Subcutaneous adipose tissue (tissue), 4 donors: ENCODE results near the gene VTI1B. TPM values are rescaled to one million over a fixed set of nuclear protein-coding genes. Genes with fewer than 3 reads are reported as not detected.
"Not testable (repeated sequence)": the region's sequence is repeated elsewhere in the genome, so short reads cannot be mapped to it uniquely, and the experiment has no call there.

ENCODE experiments used
- total RNA-seq, 4 donors: library from RNA; depleted of rRNA; stranded (reverse); fragments of >200 nt; gene quantifications; one replicate each; pipeline ENCODE4 v1.1.0, GENCODE V29; 2016
- TF ChIP-seq, protein P1 (sequence below): fragments of 450-650 bp; IDR thresholded peaks from one replicate; pipeline ENCODE4 v1.5.1; 2016; ENCODE audit warnings: low read depth, mild to moderate bottlenecking, control low read depth, antibody characterized with exemption, moderate library complexity

VTI1B gene
- total RNA-seq, 4 donors from 2014 or later, result 97.6 to 218 (median 144) TPM

DNA sequence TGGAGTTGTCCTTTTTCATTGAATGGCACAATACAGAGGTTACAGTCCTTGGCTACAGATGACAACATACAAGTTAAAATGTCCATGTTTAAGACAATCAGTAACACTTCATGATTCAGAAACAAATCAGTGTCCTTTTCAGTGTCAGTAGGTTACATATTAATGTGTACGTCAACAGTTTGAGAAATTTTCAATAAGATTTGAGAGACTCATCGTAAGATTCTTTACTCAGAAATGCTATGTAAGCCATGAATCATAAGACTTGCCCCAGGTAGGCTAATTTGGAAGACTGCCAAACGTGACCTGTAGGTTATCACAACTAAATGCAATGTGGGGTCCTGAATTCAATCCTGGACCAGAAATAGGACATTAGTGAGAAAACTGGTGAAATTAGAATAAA lies 30.8 kb upstream of the VTI1B start:
- TF ChIP-seq, protein P1, sequence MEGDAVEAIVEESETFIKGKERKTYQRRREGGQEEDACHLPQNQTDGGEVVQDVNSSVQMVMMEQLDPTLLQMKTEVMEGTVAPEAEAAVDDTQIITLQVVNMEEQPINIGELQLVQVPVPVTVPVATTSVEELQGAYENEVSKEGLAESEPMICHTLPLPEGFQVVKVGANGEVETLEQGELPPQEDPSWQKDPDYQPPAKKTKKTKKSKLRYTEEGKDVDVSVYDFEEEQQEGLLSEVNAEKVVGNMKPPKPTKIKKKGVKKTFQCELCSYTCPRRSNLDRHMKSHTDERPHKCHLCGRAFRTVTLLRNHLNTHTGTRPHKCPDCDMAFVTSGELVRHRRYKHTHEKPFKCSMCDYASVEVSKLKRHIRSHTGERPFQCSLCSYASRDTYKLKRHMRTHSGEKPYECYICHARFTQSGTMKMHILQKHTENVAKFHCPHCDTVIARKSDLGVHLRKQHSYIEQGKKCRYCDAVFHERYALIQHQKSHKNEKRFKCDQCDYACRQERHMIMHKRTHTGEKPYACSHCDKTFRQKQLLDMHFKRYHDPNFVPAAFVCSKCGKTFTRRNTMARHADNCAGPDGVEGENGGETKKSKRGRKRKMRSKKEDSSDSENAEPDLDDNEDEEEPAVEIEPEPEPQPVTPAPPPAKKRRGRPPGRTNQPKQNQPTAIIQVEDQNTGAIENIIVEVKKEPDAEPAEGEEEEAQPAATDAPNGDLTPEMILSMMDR, result no peak

DNA sequence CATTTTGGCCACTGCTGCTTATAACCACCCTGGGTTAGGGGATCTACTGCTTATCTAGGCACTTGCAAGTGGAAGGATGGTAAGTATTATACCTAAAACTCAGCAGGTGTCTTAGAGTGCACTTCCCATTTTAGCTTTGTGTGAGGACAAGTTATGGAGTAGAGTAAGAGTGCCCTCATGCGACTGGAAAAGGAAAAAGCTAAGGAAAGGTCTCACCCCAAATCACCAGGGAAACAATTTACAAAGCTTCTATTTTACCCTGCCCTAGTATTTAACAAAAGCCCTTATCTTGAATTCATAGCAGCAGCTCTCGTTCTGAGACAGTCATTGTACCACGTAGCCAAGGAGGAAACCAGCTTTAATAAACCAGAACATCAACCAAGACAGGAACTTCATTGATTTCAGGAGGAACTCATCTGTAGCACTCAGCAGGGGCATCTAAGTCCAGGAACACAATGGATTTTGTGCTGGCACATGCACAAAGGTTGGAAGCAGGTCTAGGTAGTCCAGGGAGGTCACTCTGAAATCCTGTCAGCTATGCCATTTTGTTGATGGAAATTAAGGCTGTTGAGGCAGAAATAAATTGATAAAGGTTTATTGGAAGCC lies 30.2 kb upstream of the VTI1B start:
- TF ChIP-seq, protein P1, result no peak

DNA sequence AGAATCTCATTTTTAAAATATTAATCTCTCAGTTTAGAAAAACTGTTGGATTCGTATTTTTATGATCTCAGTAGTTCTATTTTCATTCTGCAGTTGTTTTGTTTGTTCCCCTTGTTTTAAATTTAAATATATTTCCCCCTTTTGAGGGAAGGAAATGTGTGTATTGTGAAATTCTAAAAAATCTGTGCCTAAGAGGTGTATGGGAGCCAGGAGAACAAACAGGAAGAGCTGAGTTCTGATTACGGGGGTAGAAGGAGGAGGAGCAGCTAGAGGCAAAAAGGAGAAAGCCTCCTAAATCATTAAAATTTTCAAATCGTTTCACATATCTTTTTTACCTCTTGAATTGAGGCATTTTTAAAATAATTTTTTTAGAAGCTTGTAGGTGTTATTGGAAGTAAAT lies 29.6 kb upstream of the VTI1B start:
- TF ChIP-seq, protein P1, result no peak

DNA sequence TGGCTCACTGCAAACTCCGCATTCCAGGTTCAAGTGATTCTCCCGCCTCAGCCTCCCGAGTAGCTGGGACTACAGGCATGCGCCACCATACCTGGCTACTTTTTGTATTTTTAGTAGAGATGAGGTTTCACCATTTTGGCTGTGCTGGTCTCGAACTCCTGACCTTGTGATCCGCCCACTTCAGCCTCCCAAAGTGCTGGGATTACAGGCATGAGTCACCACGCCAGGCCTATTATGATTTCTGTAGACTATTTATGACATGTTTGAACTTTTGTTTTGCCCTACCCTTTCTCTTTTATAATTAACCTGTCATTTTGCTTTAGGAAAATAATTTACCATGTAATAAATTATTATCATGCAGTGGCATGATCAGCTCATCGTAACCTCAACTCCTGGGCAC lies 27.1 kb upstream of the VTI1B start, which contains the start of gene RDH12:
Gene RDH12 (plus strand): TSS at position 395 of the 400 bp plus-strand sequence. CDS start 20,757 bp downstream, outside the sequence.
- TF ChIP-seq, protein P1, result not testable (repeated sequence)

DNA sequence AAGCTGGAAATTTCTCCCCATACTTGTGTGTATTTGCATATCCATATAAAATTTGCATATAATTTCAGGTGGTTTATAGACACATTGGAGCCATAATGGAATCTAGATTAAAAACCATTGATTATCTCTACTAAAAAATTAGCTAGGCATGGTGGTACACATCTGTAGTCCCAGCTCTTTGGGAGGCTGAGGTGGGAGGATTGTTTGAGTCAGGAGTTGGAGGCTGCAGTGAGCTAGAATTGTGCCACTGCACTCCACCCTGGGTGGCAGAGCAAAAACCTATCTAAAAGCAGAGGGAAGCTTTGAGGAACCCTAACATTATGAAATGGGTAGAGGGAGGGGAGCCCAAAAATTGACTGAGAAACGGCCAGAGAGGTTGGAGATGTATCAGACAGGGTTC lies 23.7 kb upstream of the VTI1B start:
- TF ChIP-seq, protein P1, result no peak

DNA sequence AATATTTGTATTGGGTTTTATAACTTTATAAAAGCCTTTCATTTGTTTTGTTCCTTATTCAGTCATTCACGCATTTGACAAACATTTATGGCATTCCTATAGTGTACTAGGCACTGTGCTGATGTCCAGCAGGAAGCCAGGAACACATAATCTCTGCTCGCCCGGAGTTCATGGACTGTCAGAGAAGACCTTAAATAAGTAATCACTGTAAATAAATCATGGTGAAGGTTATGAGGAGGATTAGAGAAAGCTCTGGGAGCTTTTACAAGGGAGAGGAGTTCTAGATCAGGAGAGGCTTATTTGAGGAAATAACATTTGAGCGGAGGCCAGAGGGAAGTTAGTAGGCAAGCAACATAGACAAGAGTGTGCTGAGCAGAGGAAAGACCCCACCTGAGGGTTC lies 22.6 kb upstream of the VTI1B start:
- TF ChIP-seq, protein P1, result no peak

DNA sequence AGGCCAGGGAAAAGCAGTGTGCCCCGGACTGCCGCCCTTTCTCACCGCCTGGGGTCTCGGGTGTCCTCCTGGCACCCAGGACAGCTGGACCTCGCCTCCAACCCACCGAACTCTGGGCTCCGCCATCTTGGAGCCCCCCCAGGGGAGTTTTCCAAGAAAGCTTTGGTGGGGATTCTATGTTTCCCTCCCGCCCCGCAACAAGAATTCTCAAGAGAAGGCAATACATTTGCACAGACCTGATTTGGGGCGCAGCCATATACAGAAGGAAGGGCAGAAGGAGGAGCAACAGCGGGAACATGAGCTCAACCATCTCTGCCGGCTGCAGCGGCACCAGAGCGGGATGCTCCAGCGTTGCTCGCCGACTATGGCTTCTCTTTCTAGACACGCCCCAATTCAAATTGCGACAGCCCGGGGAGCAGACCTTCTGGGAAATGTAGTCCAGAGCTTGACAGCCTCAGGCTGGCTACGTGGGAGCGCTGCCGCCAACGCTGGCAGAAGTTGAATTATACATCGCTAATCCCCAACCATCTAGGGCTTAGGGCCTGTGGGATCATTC lies 21.0 kb upstream of the VTI1B start, which contains the start of gene RDH11:
Gene RDH11 (minus strand): TSS at position 371 of the 556 bp plus-strand sequence. CDS start 61 bp downstream, at position 310.
- TF ChIP-seq, protein P1, result no peak
